BJ (cell line): ENCODE data around the gene PC. TPM values are rescaled to one million over a fixed set of nuclear protein-coding genes. Genes with fewer than 3 reads are reported as not detected.
"Not testable (repeated sequence)": the region's sequence is repeated elsewhere in the genome, so short reads cannot be mapped to it uniquely, and the experiment has no call there.

Source experiments
- CTCF ChIA-PET: fragments of 350-600 bp; formaldehyde crosslinking; extraction: SDS; loops from one replicate; lab custom pipeline; 2021; ENCODE audit warnings: antibody characterized with exemption, inconsistent platforms; lab: Yijun Ruan, JAX
- POLR2A ChIA-PET: fragments of 300-600 bp; sonication (Branson Sonifier 250); formaldehyde crosslinking; extraction: SDS; loops from one replicate; lab custom pipeline; 2021; ENCODE audit warnings: antibody characterized with exemption; lab: Charles Lee
- DNase-seq: peaks from one replicate; pipeline ENCODE4 v3.0.0-alpha.2; 2011; ENCODE audit warnings: low read depth
- H3K27me3 ChIP-seq: 2 replicates; pipeline ENCODE4 v1.6.0; 2011; ENCODE audit warnings: low read length; ENCODE audit not compliant: control insufficient read depth, insufficient read depth
- H3K36me3 ChIP-seq: 2 replicates; pipeline ENCODE4 v1.5.1; 2011; ENCODE audit warnings: low read length; ENCODE audit not compliant: control insufficient read depth, insufficient read depth
- H3K4me3 ChIP-seq: 2 replicates; pipeline ENCODE4 v1.5.1; 2011; ENCODE audit warnings: low read depth, mild to moderate bottlenecking, control low read depth, low read length
- polyA plus RNA-seq: library from polyadenylated mRNA; depleted of rRNA; stranded (reverse); fragments of >200 nt; gene quantifications from 2 replicates; pipeline ENCODE4 v1.2.3, GENCODE V29; 2011; rRNA removed
- small RNA-seq: library from RNA; depleted of rRNA; stranded (forward); fragments of <200 nt; gene quantifications from one replicate; pipeline ENCODE3, GENCODE V24; 2012; ENCODE audit warnings: low replicate concordance, low read depth; ENCODE audit not compliant: insufficient read length
- TF ChIP-seq, protein P1 (sequence below): IDR thresholded peaks from 2 replicates; pipeline ENCODE4 v1.5.1; 2011; ENCODE audit warnings: low read depth, mild to moderate bottlenecking, control low read depth, inconsistent platforms, low read length, moderate library complexity; ENCODE audit not compliant: insufficient read depth

Gene PC
- polyA plus RNA-seq, 1 experiment, result 14.3 TPM

DNA sequence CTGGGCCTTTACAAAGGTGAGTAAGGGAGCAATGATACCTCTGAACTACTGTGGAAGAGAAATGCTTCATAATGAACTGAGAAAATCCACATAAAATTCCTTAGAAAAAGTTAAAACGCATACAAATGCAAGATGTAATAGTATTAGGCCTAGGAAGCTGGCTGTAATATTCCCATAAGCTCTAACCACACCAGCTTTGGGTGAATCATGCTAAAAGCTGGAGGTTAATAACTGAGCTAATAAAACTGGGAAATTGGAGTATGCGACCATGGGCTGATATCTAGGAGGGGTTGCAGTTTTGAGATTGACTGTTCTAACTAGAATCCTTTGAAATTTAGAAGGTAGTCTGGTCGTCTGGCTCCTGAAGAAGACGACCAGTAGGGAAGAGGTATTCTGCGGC is 143.5 kb downstream of the PC start:
- POLR2A ChIA-PET, result interaction anchor here (0.7 kb wide), 1 partner anchor 8 kb away, joined by 3 read pairs; no protein-coding TSS in a partner anchor
- TF ChIP-seq, protein P1, sequence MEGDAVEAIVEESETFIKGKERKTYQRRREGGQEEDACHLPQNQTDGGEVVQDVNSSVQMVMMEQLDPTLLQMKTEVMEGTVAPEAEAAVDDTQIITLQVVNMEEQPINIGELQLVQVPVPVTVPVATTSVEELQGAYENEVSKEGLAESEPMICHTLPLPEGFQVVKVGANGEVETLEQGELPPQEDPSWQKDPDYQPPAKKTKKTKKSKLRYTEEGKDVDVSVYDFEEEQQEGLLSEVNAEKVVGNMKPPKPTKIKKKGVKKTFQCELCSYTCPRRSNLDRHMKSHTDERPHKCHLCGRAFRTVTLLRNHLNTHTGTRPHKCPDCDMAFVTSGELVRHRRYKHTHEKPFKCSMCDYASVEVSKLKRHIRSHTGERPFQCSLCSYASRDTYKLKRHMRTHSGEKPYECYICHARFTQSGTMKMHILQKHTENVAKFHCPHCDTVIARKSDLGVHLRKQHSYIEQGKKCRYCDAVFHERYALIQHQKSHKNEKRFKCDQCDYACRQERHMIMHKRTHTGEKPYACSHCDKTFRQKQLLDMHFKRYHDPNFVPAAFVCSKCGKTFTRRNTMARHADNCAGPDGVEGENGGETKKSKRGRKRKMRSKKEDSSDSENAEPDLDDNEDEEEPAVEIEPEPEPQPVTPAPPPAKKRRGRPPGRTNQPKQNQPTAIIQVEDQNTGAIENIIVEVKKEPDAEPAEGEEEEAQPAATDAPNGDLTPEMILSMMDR, result no peak

DNA sequence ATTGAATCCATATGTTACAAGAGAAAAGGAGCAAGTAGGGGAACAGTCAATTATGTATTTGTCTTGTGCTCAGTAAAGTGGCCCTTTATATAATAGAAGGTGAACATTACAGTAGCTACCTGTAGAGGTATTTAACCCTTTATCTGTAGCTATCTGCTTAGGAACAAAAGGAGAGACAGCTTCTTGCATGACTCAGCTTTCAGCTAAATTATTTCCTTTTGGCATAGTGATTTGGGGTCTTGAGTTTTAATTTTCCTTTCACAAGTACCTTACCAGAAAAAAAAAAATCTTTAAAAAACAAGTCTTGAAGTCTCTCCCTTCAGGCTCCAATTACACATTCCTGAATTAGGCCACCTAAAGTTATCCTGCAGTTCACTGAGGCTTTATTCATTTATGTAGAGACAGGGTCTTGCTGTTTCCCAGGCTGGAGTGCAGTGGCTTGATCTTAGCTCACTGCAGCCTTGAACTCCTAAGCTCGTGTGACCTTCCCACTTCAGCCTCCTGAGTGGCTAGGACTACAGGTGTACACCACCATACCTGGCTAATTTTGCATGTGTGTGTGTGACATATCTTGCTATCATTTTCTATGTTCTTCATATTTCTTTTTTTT is 147.5 kb downstream of the PC start:
- CTCF ChIA-PET, result no interaction called here
- TF ChIP-seq, protein P1, result no peak
- H3K36me3 ChIP-seq, result no peaks in the 10 kb centered on the region; the same call in 1 of the 2 replicates
- POLR2A ChIA-PET, result no interaction called here
- H3K4me3 ChIP-seq, result no peak overlapping the region
- H3K27me3 ChIP-seq, result no peaks in the 10 kb centered on the region
- no peak for DNase-seq

More for the DNA sequence above, 143.5 kb downstream of the PC start:
- CTCF ChIA-PET, result no interaction called here
- H3K27me3 ChIP-seq, result no peaks in the 10 kb centered on the region
- no peaks in the 10 kb centered on the region; the same call in 1 of the 2 replicates for H3K36me3 ChIP-seq
- DNase-seq, result no peak
- H3K4me3 ChIP-seq, result no peak overlapping the region

GRCh38 chr11:66809592-66809991 is 148.6 kb downstream of the PC start:
- ChIA-PET POLR2A (no interaction called here), CTCF (no interaction called here)
- no peaks in the 10 kb centered on the region; the same call in 1 of the 2 replicates for H3K36me3 ChIP-seq

DNA sequence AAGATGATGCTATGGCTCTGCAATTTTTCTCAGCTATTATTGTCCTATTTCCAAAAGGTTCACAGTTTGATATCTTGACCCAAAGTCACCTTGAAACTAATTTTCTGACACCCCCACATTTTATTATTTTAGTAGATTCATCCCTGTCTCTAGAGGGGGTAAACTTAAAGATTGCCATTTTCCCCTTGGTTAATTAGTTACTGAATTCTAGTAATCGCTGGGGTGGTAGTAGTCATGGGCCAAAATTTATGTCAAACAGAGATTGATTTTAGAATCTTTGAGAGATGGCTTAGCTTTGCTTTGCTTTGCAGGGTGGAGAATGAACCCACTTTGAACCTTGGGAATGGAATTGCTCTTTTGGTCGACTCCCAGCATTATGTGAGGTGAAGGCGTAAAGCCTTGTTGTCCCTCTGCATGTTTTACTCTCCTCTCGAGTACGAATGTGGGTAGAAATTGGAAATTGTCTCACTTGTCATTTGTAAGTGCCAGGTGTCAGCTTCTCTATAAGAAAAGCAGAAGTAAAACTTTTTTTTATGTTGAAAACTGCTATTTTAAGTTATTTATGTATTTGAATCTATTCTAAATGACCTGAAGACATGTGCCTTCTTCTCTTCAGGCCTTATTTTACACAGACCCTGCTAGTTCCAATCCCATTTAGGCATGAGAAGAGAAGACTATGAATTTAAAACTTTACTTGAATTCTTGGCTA is 157.3 kb downstream of the PC start:
- no peak overlapping the region for H3K4me3 ChIP-seq
- no peak for DNase-seq
- ChIA-PET CTCF (interaction anchor here (1.7 kb wide), 1 partner anchor 11 kb away, joined by 3 read pairs; no protein-coding TSS in a partner anchor), POLR2A (no interaction called here)
- TF ChIP-seq, protein P1, result no peak
- H3K36me3 ChIP-seq, result no peaks in the 10 kb centered on the region
- H3K27me3 ChIP-seq, result no peaks in the 10 kb centered on the region

More at GRCh38 chr11:66809592-66809991, 148.6 kb downstream of the PC start:
- TF ChIP-seq, protein P1, result no peak
- Histone ChIP-seq H3K4me3 (no peak overlapping the region), H3K27me3 (no peaks in the 10 kb centered on the region)
- DNase-seq, result no peak

- not testable (repeated sequence) for DNase-seq
These were observed 158.4 kb downstream of the PC start for GRCh38 chr11:66799815-66800214.

More at GRCh38 chr11:66799815-66800214, 158.4 kb downstream of the PC start:
- H3K36me3 ChIP-seq, POLR2A ChIA-PET, H3K27me3 ChIP-seq, H3K4me3 ChIP-seq: not testable (repeated sequence)
- CTCF ChIA-PET, result interaction anchor here (1.7 kb wide), 1 partner anchor 12 kb away, joined by 3 read pairs; no protein-coding TSS in a partner anchor

Small RNAs within 50 kb of the gene (small RNA-seq; reads per million reads assigned to genes)
- not detected for gene MIR3163
- gene RNU7-23P, result not detected

Other genes starting within 250 kb of the PC start
- 0.07 and 0.25 TPM in 2 replicates for gene SPTBN2, start 229.2 kb downstream of the PC start, polyA plus RNA-seq
- gene RCE1, start 114.9 kb downstream of the PC start, polyA plus RNA-seq, result 12.0 and 20.1 TPM in 2 replicates
- 14.2 and 15.8 TPM in 2 replicates for gene LRFN4, start 101.3 kb downstream of the PC start, polyA plus RNA-seq
- gene C11orf86, start 16.9 kb upstream of the PC start, polyA plus RNA-seq, result 0.15 TPM in 1 of 2 replicates, not detected in the other
- gene SYT12, start 64.8 kb upstream of the PC start, polyA plus RNA-seq, result 0.13 TPM in 2 replicates
- 33.7 and 42.8 TPM in 2 replicates for gene RHOD, start 98.5 kb upstream of the PC start, polyA plus RNA-seq
- gene KDM2A, start 160.9 kb upstream of the PC start, polyA plus RNA-seq, result 44.9 and 63.5 TPM in 2 replicates